Neural progenitor cell (in vitro differentiated cells): Measurements from ENCODE around the gene PDCD1.

Experiments
- CTCF ChIP-seq: fragments of 200-600 bp; sonication (generic); IDR thresholded peaks from 2 replicates; pipeline ENCODE4 v1.5.1; 2017; ENCODE audit warnings: antibody characterized with exemption, mild to moderate bottlenecking
- EZH2 ChIP-seq: fragments of 200-600 bp; sonication (generic); IDR thresholded peaks from 2 replicates; pipeline ENCODE4 v1.6.1; 2017; ENCODE audit warnings: antibody characterized with exemption, mild to moderate bottlenecking, moderate library complexity
- EZH2phosphoT487 ChIP-seq: fragments of 200-600 bp; sonication (generic); IDR thresholded peaks from 2 replicates; pipeline ENCODE4 v1.6.1; 2017; ENCODE audit warnings: antibody characterized with exemption

- TF ChIP-seq EZH2: no peak
- no peak for TF ChIP-seq CTCF
- TF ChIP-seq EZH2phosphoT487: no peak
These were observed 13.7 kb downstream of the PDCD1 start for GRCh38 chr2:241844831-241845578.
